Nephron (organoid): ENCODE results near the gene PSMA6.

Source experiments
- H3K27ac Mint-ChIP-seq, 3 experiments: 2 replicates each; pipeline ENCODE4 v1.8.0; 2020; ENCODE audit warnings: mixed read lengths in 3 of 3, mild to moderate bottlenecking in 2 of 3, moderate library complexity in 1 of 3
- H3K27me3 Mint-ChIP-seq: 2 replicates; pipeline ENCODE4 v1.8.0; 2021; ENCODE audit warnings: low read depth, mild to moderate bottlenecking, moderate library complexity, mixed read lengths
- H3K36me3 Mint-ChIP-seq: 2 replicates; pipeline ENCODE4 v1.8.0; 2020; ENCODE audit warnings: low read depth, mixed read lengths
- H3K4me1 Mint-ChIP-seq: 2 replicates; pipeline ENCODE4 v1.8.0; 2020; ENCODE audit warnings: mixed read lengths
- H3K4me3 Mint-ChIP-seq, 3 experiments: 2 replicates each; pipeline ENCODE4 v1.8.0; 2020; ENCODE audit warnings: mild to moderate bottlenecking in 3 of 3, mixed read lengths in 3 of 3, moderate library complexity in 2 of 3
- H3K9me3 Mint-ChIP-seq: 2 replicates; pipeline ENCODE4 v1.8.0; 2020; ENCODE audit warnings: mixed read lengths
- CTCF ChIP-seq, 3 experiments: fragments of 200-600 bp; sonication (generic); IDR thresholded peaks; one replicate each; pipeline ENCODE4 v1.5.0; 2021; ENCODE audit warnings: antibody characterized with exemption in 3 of 3; ENCODE audit not compliant: unreplicated experiment in 3 of 3

The PSMA6 gene

GRCh38 chr14:35301735-35302528 lies 9.8 kb downstream of the PSMA6 start:
- H3K27me3 Mint-ChIP-seq, result no peaks in the 10 kb centered on the region
- no peak overlapping the region for H3K27ac Mint-ChIP-seq
- no peak for TF ChIP-seq CTCF (IDR thresholded peaks at IDR 0.05; ENCODE audit: unreplicated experiment in 3 of 3)
- no peak overlapping the region for H3K4me3 Mint-ChIP-seq
- H3K36me3 Mint-ChIP-seq, result peaks cover 29% of the 10 kb centered on the region
- H3K4me1 Mint-ChIP-seq, result peaks cover 31% of the 10 kb centered on the region
- peaks cover 4% of the 10 kb centered on the region for H3K9me3 Mint-ChIP-seq

- Mint-ChIP-seq H3K9me3 (peaks cover 4% of the 10 kb centered on the region), H3K27me3 (no peaks in the 10 kb centered on the region), H3K4me1 (peaks cover 26% of the 10 kb centered on the region), H3K27ac (peak overlapping the region in 1 of 3 experiments; percentile 12), H3K36me3 (peaks cover 25% of the 10 kb centered on the region), H3K4me3 (no peak overlapping the region)
- no peak for TF ChIP-seq CTCF (IDR thresholded peaks at IDR 0.05; ENCODE audit: unreplicated experiment in 3 of 3)
These were observed 11.2 kb downstream of the PSMA6 start for GRCh38 chr14:35303149-35303935.

- peaks cover 22% of the 10 kb centered on the region for H3K4me1 Mint-ChIP-seq
- H3K27me3 Mint-ChIP-seq, result no peaks in the 10 kb centered on the region
- TF ChIP-seq CTCF (IDR thresholded peaks at IDR 0.05; ENCODE audit: unreplicated experiment in 3 of 3), result no peak
- H3K9me3 Mint-ChIP-seq, result peaks cover 4% of the 10 kb centered on the region
- no peak overlapping the region for H3K27ac Mint-ChIP-seq
- no peak overlapping the region for H3K4me3 Mint-ChIP-seq
- H3K36me3 Mint-ChIP-seq, result peaks cover 32% of the 10 kb centered on the region
These were observed 12.8 kb downstream of the PSMA6 start for GRCh38 chr14:35304812-35305462.

- peaks cover 4% of the 10 kb centered on the region for H3K9me3 Mint-ChIP-seq
- no peaks in the 10 kb centered on the region for H3K27me3 Mint-ChIP-seq
- H3K27ac Mint-ChIP-seq, result no peak overlapping the region
- peaks cover 38% of the 10 kb centered on the region for H3K36me3 Mint-ChIP-seq
- H3K4me1 Mint-ChIP-seq, result peaks cover 15% of the 10 kb centered on the region
- no peak for TF ChIP-seq CTCF (IDR thresholded peaks at IDR 0.05; ENCODE audit: unreplicated experiment in 3 of 3)
- H3K4me3 Mint-ChIP-seq, result no peak overlapping the region
These were observed 13.5 kb downstream of the PSMA6 start for GRCh38 chr14:35305633-35306032.

- H3K36me3 Mint-ChIP-seq, result peaks cover 38% of the 10 kb centered on the region
- peaks cover 4% of the 10 kb centered on the region for H3K9me3 Mint-ChIP-seq
- no peak overlapping the region for H3K4me3 Mint-ChIP-seq
- H3K27me3 Mint-ChIP-seq, result no peaks in the 10 kb centered on the region
- no peak for TF ChIP-seq CTCF (IDR thresholded peaks at IDR 0.05; ENCODE audit: unreplicated experiment in 3 of 3)
- H3K27ac Mint-ChIP-seq, result no peak overlapping the region
- H3K4me1 Mint-ChIP-seq, result peaks cover 10% of the 10 kb centered on the region
These were observed 13.9 kb downstream of the PSMA6 start for GRCh38 chr14:35306114-35306513.
